Liver (tissue), 9 donors: ENCODE data around the gene TBC1D22B. TPM values are rescaled to one million over a fixed set of nuclear protein-coding genes. Genes with fewer than 3 reads are reported as not detected.
"Not testable (repeated sequence)": the region's sequence is repeated elsewhere in the genome, so short reads cannot be mapped to it uniquely, and the experiment has no call there.

Experiments
- DNase-seq: peaks from one replicate; pipeline ENCODE4 v3.0.0-alpha.2; 2017; ENCODE audit warnings: low spot score
- H3K27ac ChIP-seq, 2 donors: one replicate each; pipeline ENCODE4 v1.7.0; 2013; ENCODE audit warnings: inconsistent platforms in 2 of 2, low read length in 2 of 2, control low read depth in 1 of 2, low read depth in 1 of 2, mild to moderate bottlenecking in 1 of 2
- H3K27me3 ChIP-seq, 4 donors: one replicate each; pipeline versions ENCODE4 v1.6.1 to v1.7.0; 2013; ENCODE audit warnings: low read length in 3 of 4, inconsistent platforms in 1 of 4, mild to moderate bottlenecking in 1 of 4, moderate library complexity in 1 of 4; ENCODE audit not compliant: control insufficient read depth in 4 of 4, insufficient read depth in 4 of 4
- H3K36me3 ChIP-seq, 4 donors: one replicate each; pipeline versions ENCODE4 v1.6.1 to v1.7.0; 2013; ENCODE audit warnings: low read length in 3 of 4, mild to moderate bottlenecking in 3 of 4, low read depth in 1 of 4, moderate library complexity in 1 of 4; ENCODE audit not compliant: control insufficient read depth in 4 of 4, insufficient read depth in 3 of 4
- H3K4me1 ChIP-seq, 4 donors: one replicate each; pipeline versions ENCODE4 v1.6.1 to v1.7.0; 2013; ENCODE audit warnings: low read length in 3 of 4, mild to moderate bottlenecking in 3 of 4, moderate library complexity in 1 of 4; ENCODE audit not compliant: control insufficient read depth in 4 of 4, insufficient read depth in 4 of 4
- H3K4me3 ChIP-seq, 3 donors: one replicate each; pipeline versions ENCODE4 v1.6.1 to v1.7.0; 2013; ENCODE audit warnings: low read length in 3 of 3, control low read depth in 1 of 3, low read depth in 1 of 3, mild to moderate bottlenecking in 1 of 3
- H3K9ac ChIP-seq, 2 donors: one replicate each; pipeline ENCODE4 v1.7.0; 2013; ENCODE audit warnings: low read length in 2 of 2, mild to moderate bottlenecking in 2 of 2, moderate library complexity in 2 of 2, control low read depth in 1 of 2, low read depth in 1 of 2
- H3K9me3 ChIP-seq, 4 donors: one replicate each; pipeline versions ENCODE4 v1.6.1 to v1.7.0; 2013; ENCODE audit warnings: low read length in 3 of 4; ENCODE audit not compliant: control insufficient read depth in 4 of 4
- EGR1 ChIP-seq, 2 donors: IDR thresholded peaks; 2 replicates each; pipeline ENCODE4 v1.6.1; 2016 to 2018; ENCODE audit warnings: antibody characterized with exemption in 2 of 2, low read depth in 2 of 2
- FOXA2 ChIP-seq: IDR thresholded peaks from 2 replicates; pipeline ENCODE4 v1.6.1; 2016; ENCODE audit warnings: antibody characterized with exemption
- GABPA ChIP-seq, 2 donors: IDR thresholded peaks in 1 of 2; conservative IDR thresholded peaks in 1 of 2; 2 replicates each; pipeline ENCODE4 v1.6.1; 2016; ENCODE audit warnings: antibody characterized with exemption in 2 of 2, mild to moderate bottlenecking in 1 of 2, moderate library complexity in 1 of 2
- HNF4A ChIP-seq, 2 donors: conservative IDR thresholded peaks; 2 replicates each; pipeline ENCODE4 v1.6.1; 2016; ENCODE audit warnings: antibody characterized with exemption in 2 of 2, mild to moderate bottlenecking in 2 of 2
- HNF4G ChIP-seq: IDR thresholded peaks from 2 replicates; pipeline ENCODE4 v1.6.1; 2016; ENCODE audit warnings: antibody characterized with exemption
- JUND ChIP-seq, 2 donors: IDR thresholded peaks; 2 replicates each; pipeline ENCODE4 v1.6.1; 2016; ENCODE audit warnings: antibody characterized with exemption in 2 of 2
- NR2F2 ChIP-seq: IDR thresholded peaks from 2 replicates; pipeline ENCODE4 v1.6.1; 2016; ENCODE audit warnings: antibody characterized with exemption
- RXRA ChIP-seq, 2 donors: IDR thresholded peaks; 2 replicates each; pipeline ENCODE4 v1.6.1; 2017 to 2018; ENCODE audit warnings: antibody characterized with exemption in 2 of 2, mild to moderate bottlenecking in 1 of 2
- SP1 ChIP-seq: IDR thresholded peaks from 2 replicates; pipeline ENCODE4 v1.6.1; 2018; ENCODE audit warnings: antibody characterized with exemption, mild to moderate bottlenecking
- TAF1 ChIP-seq: conservative IDR thresholded peaks from 2 replicates; pipeline ENCODE4 v1.6.1; 2016; ENCODE audit warnings: antibody characterized with exemption, mild to moderate bottlenecking
- polyA plus RNA-seq, 2 donors: library from polyadenylated mRNA; stranded (reverse) in 1 of 2; unstranded in 1 of 2; fragments of 200-250 nt in 1 of 2; fragments of >200 nt in 1 of 2; fragmentation: Nextera tagmentation in 1 of 2; extraction: Ambion mirVana in 1 of 2; gene quantifications; one replicate each; pipeline versions ENCODE4 v1.2.1 to v1.2.3, GENCODE V29; 2013 to 2015
- total RNA-seq, 2 donors: library from RNA; depleted of rRNA; stranded (reverse); fragments of >200 nt; gene quantifications; one replicate each; pipeline ENCODE4 v1.2.3, GENCODE V29; 2014
- TF ChIP-seq, protein P1 (sequence below): IDR thresholded peaks from 2 replicates; pipeline ENCODE4 v1.6.1; 2016; ENCODE audit warnings: antibody characterized with exemption
- TF ChIP-seq, protein P2 (sequence below): IDR thresholded peaks from 2 replicates; pipeline ENCODE4 v1.6.1; 2016; ENCODE audit warnings: antibody characterized with exemption
- TF ChIP-seq, protein P3 (sequence below): IDR thresholded peaks from 2 replicates; pipeline ENCODE4 v1.6.1; 2016; ENCODE audit warnings: antibody characterized with exemption, mild to moderate bottlenecking
- TF ChIP-seq, protein P4 (sequence below): IDR thresholded peaks from 2 replicates; pipeline ENCODE4 v1.6.1; 2016; ENCODE audit warnings: antibody characterized with exemption
- donor health status: healthy.
- donor health status: healthy.
- donor health status: healthy.
- donor health status: healthy.
- donor health status: healthy.

Gene TBC1D22B
- total and polyA plus RNA-seq, 4 donors = 1.4 to 10.7 (median 1.9) TPM

DNA sequence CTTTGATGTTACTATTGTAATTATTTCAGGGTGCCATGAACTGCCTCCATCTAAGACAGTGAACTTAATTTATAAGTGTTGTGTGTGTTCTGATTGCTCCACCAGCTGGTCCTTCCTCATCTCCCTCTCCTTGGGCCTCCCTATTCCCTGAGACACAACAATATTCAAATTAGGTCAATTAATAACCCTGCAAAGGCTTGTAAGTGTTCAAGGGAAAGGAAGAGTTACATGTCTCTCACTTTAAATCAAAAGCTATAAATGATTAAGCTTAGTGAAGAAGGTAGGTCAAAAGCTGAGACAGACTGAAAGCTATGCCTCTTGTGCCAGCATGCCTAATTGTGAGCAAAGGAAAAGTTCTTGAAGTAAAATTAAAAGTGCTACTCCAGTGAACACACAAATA is 35.9 kb downstream of the TBC1D22B start:
- DNase-seq = no peak
- Histone ChIP-seq H3K4me1 (no peaks in the 10 kb centered on the region), H3K4me3 (no peak overlapping the region), H3K9me3 (no peaks in the 10 kb centered on the region), H3K27me3 (no peaks in the 10 kb centered on the region), H3K36me3 (peaks cover 4 to 15% (median 8%) of the 10 kb centered on the region in 4 donors), H3K27ac (no peak overlapping the region), H3K9ac (no peak overlapping the region)
- no peak for TF ChIP-seq JUND (IDR thresholded peaks at IDR 0.05)

DNA sequence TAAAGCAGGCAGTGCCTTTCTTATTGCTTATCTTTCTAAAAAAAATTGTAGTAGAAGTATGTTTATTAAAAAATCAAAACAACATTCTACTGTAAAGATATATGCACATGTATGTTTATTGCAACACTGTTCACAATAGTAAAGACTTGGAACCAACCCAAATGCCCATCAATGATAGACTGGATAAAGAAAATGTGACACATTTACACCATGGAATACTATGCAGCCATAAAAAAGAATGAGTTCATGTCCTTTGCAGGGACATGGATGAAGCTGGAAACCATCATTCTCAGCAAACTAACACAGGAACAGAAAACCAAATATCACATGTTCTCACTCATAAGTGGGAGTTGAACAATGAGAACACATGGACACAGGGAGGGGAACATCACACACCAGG is 40.1 kb downstream of the TBC1D22B start:
- H3K9ac ChIP-seq, H3K27ac ChIP-seq, H3K9me3 ChIP-seq, DNase-seq, H3K4me3 ChIP-seq, H3K27me3 ChIP-seq, H3K4me1 ChIP-seq: not testable (repeated sequence)
- peaks cover 0 to 12% (median 3%) of the 10 kb centered on the region in 4 donors for H3K36me3 ChIP-seq

DNA sequence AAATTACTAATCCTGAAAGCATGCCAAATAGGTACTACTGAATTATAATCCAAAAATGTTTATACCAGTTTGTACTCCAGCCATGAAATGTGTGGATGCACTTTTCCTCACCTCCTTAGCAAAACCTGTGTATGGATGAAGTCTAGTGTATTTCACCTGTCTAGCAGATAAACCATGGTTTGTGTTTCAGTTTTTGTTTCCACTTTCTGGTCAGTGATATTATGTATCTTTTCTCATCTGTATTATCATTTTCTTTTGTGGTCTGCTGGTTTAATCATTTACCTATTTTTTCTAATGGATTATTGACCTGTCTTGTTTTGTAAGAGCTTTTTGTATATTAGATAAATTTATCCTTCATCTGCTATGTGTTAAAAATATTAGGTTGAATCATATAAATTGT is 41.4 kb downstream of the TBC1D22B start:
- Histone ChIP-seq H3K27ac (no peak overlapping the region), H3K9ac (no peak overlapping the region), H3K36me3 (peaks cover 0 to 16% (median 7%) of the 10 kb centered on the region in 4 donors), H3K9me3 (no peaks in the 10 kb centered on the region), H3K27me3 (no peaks in the 10 kb centered on the region), H3K4me3 (no peak overlapping the region), H3K4me1 (peaks cover 0 to 4% (median under 1%) of the 10 kb centered on the region in 4 donors)
- no peak for DNase-seq
- TF ChIP-seq TAF1 = no peak
- no peak for TF ChIP-seq HNF4G
- TF ChIP-seq HNF4A (conservative IDR thresholded peaks at IDR 0.05) = no peak
- TF ChIP-seq SP1 = no peak
- no peak for TF ChIP-seq RXRA (IDR thresholded peaks at IDR 0.05)
- TF ChIP-seq NR2F2 = no peak
- TF ChIP-seq, protein P1, sequence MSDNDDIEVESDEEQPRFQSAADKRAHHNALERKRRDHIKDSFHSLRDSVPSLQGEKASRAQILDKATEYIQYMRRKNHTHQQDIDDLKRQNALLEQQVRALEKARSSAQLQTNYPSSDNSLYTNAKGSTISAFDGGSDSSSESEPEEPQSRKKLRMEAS = no peak
- TF ChIP-seq, protein P2, sequence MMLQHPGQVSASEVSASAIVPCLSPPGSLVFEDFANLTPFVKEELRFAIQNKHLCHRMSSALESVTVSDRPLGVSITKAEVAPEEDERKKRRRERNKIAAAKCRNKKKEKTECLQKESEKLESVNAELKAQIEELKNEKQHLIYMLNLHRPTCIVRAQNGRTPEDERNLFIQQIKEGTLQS = no peak
- TF ChIP-seq, protein P3, sequence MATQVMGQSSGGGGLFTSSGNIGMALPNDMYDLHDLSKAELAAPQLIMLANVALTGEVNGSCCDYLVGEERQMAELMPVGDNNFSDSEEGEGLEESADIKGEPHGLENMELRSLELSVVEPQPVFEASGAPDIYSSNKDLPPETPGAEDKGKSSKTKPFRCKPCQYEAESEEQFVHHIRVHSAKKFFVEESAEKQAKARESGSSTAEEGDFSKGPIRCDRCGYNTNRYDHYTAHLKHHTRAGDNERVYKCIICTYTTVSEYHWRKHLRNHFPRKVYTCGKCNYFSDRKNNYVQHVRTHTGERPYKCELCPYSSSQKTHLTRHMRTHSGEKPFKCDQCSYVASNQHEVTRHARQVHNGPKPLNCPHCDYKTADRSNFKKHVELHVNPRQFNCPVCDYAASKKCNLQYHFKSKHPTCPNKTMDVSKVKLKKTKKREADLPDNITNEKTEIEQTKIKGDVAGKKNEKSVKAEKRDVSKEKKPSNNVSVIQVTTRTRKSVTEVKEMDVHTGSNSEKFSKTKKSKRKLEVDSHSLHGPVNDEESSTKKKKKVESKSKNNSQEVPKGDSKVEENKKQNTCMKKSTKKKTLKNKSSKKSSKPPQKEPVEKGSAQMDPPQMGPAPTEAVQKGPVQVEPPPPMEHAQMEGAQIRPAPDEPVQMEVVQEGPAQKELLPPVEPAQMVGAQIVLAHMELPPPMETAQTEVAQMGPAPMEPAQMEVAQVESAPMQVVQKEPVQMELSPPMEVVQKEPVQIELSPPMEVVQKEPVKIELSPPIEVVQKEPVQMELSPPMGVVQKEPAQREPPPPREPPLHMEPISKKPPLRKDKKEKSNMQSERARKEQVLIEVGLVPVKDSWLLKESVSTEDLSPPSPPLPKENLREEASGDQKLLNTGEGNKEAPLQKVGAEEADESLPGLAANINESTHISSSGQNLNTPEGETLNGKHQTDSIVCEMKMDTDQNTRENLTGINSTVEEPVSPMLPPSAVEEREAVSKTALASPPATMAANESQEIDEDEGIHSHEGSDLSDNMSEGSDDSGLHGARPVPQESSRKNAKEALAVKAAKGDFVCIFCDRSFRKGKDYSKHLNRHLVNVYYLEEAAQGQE = no peak
- TF ChIP-seq, protein P4, sequence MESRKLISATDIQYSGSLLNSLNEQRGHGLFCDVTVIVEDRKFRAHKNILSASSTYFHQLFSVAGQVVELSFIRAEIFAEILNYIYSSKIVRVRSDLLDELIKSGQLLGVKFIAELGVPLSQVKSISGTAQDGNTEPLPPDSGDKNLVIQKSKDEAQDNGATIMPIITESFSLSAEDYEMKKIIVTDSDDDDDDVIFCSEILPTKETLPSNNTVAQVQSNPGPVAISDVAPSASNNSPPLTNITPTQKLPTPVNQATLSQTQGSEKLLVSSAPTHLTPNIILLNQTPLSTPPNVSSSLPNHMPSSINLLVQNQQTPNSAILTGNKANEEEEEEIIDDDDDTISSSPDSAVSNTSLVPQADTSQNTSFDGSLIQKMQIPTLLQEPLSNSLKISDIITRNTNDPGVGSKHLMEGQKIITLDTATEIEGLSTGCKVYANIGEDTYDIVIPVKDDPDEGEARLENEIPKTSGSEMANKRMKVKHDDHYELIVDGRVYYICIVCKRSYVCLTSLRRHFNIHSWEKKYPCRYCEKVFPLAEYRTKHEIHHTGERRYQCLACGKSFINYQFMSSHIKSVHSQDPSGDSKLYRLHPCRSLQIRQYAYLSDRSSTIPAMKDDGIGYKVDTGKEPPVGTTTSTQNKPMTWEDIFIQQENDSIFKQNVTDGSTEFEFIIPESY = no peak
- TF ChIP-seq GABPA (IDR thresholded peaks at IDR 0.05 in 1 of 2, conservative IDR thresholded peaks at IDR 0.05 in 1 of 2) = no peak
- no peak for TF ChIP-seq FOXA2
- no peak for TF ChIP-seq EGR1 (IDR thresholded peaks at IDR 0.05; ENCODE audit: low read depth in 2 of 2)
